NCI-H460 (cell line): ENCODE results near the gene MPHOSPH9. TPM values are rescaled to one million over a fixed set of nuclear protein-coding genes. Genes with fewer than 3 reads are reported as not detected.

Experiments
- DNase-seq: peaks from one replicate; pipeline ENCODE4 v3.0.0-alpha.2; 2016; ENCODE audit warnings: low read depth; ENCODE audit errors: extremely low read depth
- polyA plus RNA-seq: library from polyadenylated mRNA; depleted of rRNA; stranded (reverse); fragments of >200 nt; gene quantifications from 2 replicates; pipeline ENCODE4 v1.2.3, GENCODE V29; 2014; cell fraction: nucleus; rRNA removed
- total RNA-seq: library from RNA; depleted of rRNA; stranded (reverse); fragments of >200 nt; shearing (Covaris generic); gene quantifications from 2 replicates; pipeline ENCODE4 v1.2.3, GENCODE V29; 2014; rRNA removed

Gene MPHOSPH9
- total RNA-seq, result 82.9 and 90.6 TPM in 2 replicates
- 105 and 172 TPM in 2 replicates for polyA plus RNA-seq

- peak; percentile 100 for DNase-seq
These were observed at the start of gene MPHOSPH9, which contains the start of gene MTRFR for GRCh38 chr12:123232807-123233504. MPHOSPH9 (minus strand) TSS chr12:123233141; CDS start chr12:123230364, 2,777 bp downstream. MTRFR (plus strand) TSS chr12:123233436; CDS start chr12:123253675, 20,239 bp downstream.

GRCh38 chr12:123282111-123282510, 49.2 kb upstream of the MPHOSPH9 start:
- no peak for DNase-seq

- DNase-seq, result no peak
These were observed 48.0 kb upstream of the MPHOSPH9 start for GRCh38 chr12:123280971-123281370.

- DNase-seq, result no peak
These were observed 45.2 kb upstream of the MPHOSPH9 start for GRCh38 chr12:123278101-123278627.

GRCh38 chr12:123273166-123273565, 40.2 kb upstream of the MPHOSPH9 start:
- no peak for DNase-seq

GRCh38 chr12:123271001-123271668, 38.2 kb upstream of the MPHOSPH9 start:
- DNase-seq, result peak; percentile 64

GRCh38 chr12:123270214-123271000, 37.5 kb upstream of the MPHOSPH9 start:
- DNase-seq, result no peak

- no peak for DNase-seq
These were observed 36.9 kb upstream of the MPHOSPH9 start for GRCh38 chr12:123269896-123270213.

GRCh38 chr12:123269395-123269892, 36.5 kb upstream of the MPHOSPH9 start:
- DNase-seq, result no peak

- no peak for DNase-seq
These were observed 35.9 kb upstream of the MPHOSPH9 start for GRCh38 chr12:123268850-123269249.

- DNase-seq, result no peak
These were observed 35.3 kb upstream of the MPHOSPH9 start for GRCh38 chr12:123267991-123268843.

GRCh38 chr12:123267335-123267920, 34.5 kb upstream of the MPHOSPH9 start:
- DNase-seq, result no peak

GRCh38 chr12:123266679-123267277, 33.8 kb upstream of the MPHOSPH9 start:
- no peak for DNase-seq

- DNase-seq, result no peak
These were observed 33.1 kb upstream of the MPHOSPH9 start for GRCh38 chr12:123265851-123266678.

- peak; percentile 9 for DNase-seq
These were observed 31.7 kb upstream of the MPHOSPH9 start for GRCh38 chr12:123264642-123265041.

- DNase-seq, result no peak
These were observed 30.4 kb upstream of the MPHOSPH9 start for GRCh38 chr12:123263196-123263817.

- no peak for DNase-seq
These were observed 28.3 kb upstream of the MPHOSPH9 start for GRCh38 chr12:123261196-123261595.

- DNase-seq, result no peak
These were observed 27.1 kb upstream of the MPHOSPH9 start for GRCh38 chr12:123260081-123260480.
